B cell (primary cell): ENCODE results near the gene AMOTL1. TPM values are rescaled to one million over a fixed set of nuclear protein-coding genes. Genes with fewer than 3 reads are reported as not detected.

Experiments
- ATAC-seq: fragments of 200-7000 bp; cut with Tn5 transposase; one replicate; pipeline ENCODE4 v1.10.0; 2021; ENCODE audit warnings: low read depth, mild to moderate bottlenecking, moderate number of reproducible peaks, moderate library complexity
- CTCF ChIA-PET: fragments of 350-600 bp; sonication (Branson Sonifier 250); formaldehyde crosslinking; loops from one replicate; lab custom pipeline; 2021; ENCODE audit warnings: antibody characterized with exemption, inconsistent platforms; lab: Charles Lee
- POLR2A ChIA-PET: fragments of 350-600 bp; sonication (Branson Sonifier 250); formaldehyde crosslinking; loops from one replicate; lab custom pipeline; 2021; ENCODE audit warnings: antibody characterized with exemption; lab: Charles Lee
- DNase-seq: peaks from one replicate; pipeline ENCODE4 v3.0.0; 2013
- H2AFZ ChIP-seq: 2 replicates; pipeline ENCODE4 v1.6.1; 2012; ENCODE audit warnings: mild to moderate bottlenecking, low read depth, low read length; ENCODE audit not compliant: insufficient read depth, poor library complexity, severe bottlenecking
- H3K27ac ChIP-seq, 2 donors: 1 replicate in 1 of 2; 2 replicates in 1 of 2; pipeline ENCODE4 v1.5.1; 2012 to 2013; ENCODE audit warnings: low read length in 2 of 2, mild to moderate bottlenecking in 2 of 2, moderate library complexity in 1 of 2
- H3K27me3 ChIP-seq, 4 experiments: fragments of 200-600 bp in 1 of 4; sonication (generic) in 1 of 4; replicated peaks in 1 of 4; 1 replicate in 2 of 4; 2 replicates in 2 of 4; pipeline versions ENCODE4 v1.6.1 to v1.7.0; 2013 to 2016; ENCODE audit warnings: low read length in 3 of 4, mild to moderate bottlenecking in 2 of 4, mixed read lengths in 1 of 4, moderate library complexity in 1 of 4; ENCODE audit not compliant: insufficient read depth in 4 of 4, control insufficient read depth in 3 of 4; ENCODE audit errors: control extremely low read depth in 1 of 4
- H3K36me3 ChIP-seq, 2 experiments: replicated peaks in 1 of 2; 1 replicate in 1 of 2; 2 replicates in 1 of 2; pipeline versions ENCODE4 v1.6.1 to v1.7.1; 2013; ENCODE audit warnings: low read length in 1 of 2; ENCODE audit not compliant: insufficient read depth in 2 of 2, control insufficient read depth in 1 of 2; ENCODE audit errors: control extremely low read depth in 1 of 2, extremely low read depth in 1 of 2
- H3K4me1 ChIP-seq, 2 donors: fragments of 200-600 bp in 1 of 2; sonication (generic) in 1 of 2; 1 replicate in 1 of 2; 2 replicates in 1 of 2; pipeline versions ENCODE4 v1.5.1 to v1.6.1; 2013 to 2017; ENCODE audit warnings: low read length in 2 of 2; ENCODE audit not compliant: control insufficient read depth in 2 of 2, insufficient read depth in 2 of 2
- H3K4me2 ChIP-seq: replicated peaks from 2 replicates; pipeline ENCODE3; 2012; ENCODE audit warnings: mild to moderate bottlenecking, low read depth, low read length; ENCODE audit not compliant: poor library complexity, severe bottlenecking
- H3K4me3 ChIP-seq, 5 experiments: fragments of 200-600 bp in 1 of 5; sonication (generic) in 1 of 5; 1 replicate in 3 of 5; 2 replicates in 2 of 5; pipeline versions ENCODE4 v1.5.1 to v1.7.0; 2011 to 2016; ENCODE audit warnings: low read length in 4 of 5, mild to moderate bottlenecking in 4 of 5, low read depth in 2 of 5, control low read depth in 1 of 5, moderate library complexity in 1 of 5; ENCODE audit not compliant: insufficient read depth in 1 of 5; ENCODE audit errors: control extremely low read depth in 1 of 5, extremely low read depth in 1 of 5
- H3K79me2 ChIP-seq: fragments of 200-600 bp; sonication (generic); one replicate; pipeline ENCODE4 v1.6.0; 2016; ENCODE audit warnings: low read length; ENCODE audit not compliant: control insufficient read depth, insufficient read depth
- H3K9ac ChIP-seq: fragments of 200-600 bp; sonication (generic); 2 replicates; pipeline ENCODE4 v1.6.1; 2017; ENCODE audit warnings: mild to moderate bottlenecking, low read length, moderate library complexity
- H3K9me3 ChIP-seq, 3 donors: one replicate each; pipeline versions ENCODE4 v1.6.1 to v1.7.1; 2013; ENCODE audit warnings: low read length in 2 of 3; ENCODE audit not compliant: control insufficient read depth in 2 of 3, insufficient read depth in 1 of 3; ENCODE audit errors: control extremely low read depth in 1 of 3
- H4K20me1 ChIP-seq: 2 replicates; pipeline ENCODE4 v1.6.0; 2012; ENCODE audit warnings: mild to moderate bottlenecking, low read length; ENCODE audit not compliant: insufficient read depth, control insufficient read depth, poor library complexity, severe bottlenecking
- H3K27ac Mint-ChIP-seq: one replicate; pipeline ENCODE4 v1.8.0; 2021; ENCODE audit warnings: mixed read lengths
- H3K27me3 Mint-ChIP-seq: one replicate; pipeline ENCODE4 v1.8.0; 2021; ENCODE audit warnings: mixed read lengths
- H3K4me1 Mint-ChIP-seq: one replicate; pipeline ENCODE4 v1.8.0; 2021; ENCODE audit warnings: mixed read lengths
- H3K4me3 Mint-ChIP-seq: one replicate; pipeline ENCODE4 v1.8.0; 2021; ENCODE audit warnings: mixed read lengths
- H3K9me3 Mint-ChIP-seq: one replicate; pipeline ENCODE4 v1.8.0; 2022; ENCODE audit warnings: mixed read lengths; ENCODE audit not compliant: insufficient read depth
- CTCF ChIP-seq: fragments of 200-600 bp; IDR thresholded peaks from one replicate; pipeline ENCODE4 v1.8.0; 2022; ENCODE audit warnings: antibody characterized with exemption, mild to moderate bottlenecking
- EZH2 ChIP-seq: IDR thresholded peaks from 2 replicates; pipeline ENCODE4 v1.6.1; 2012; ENCODE audit warnings: borderline replicate concordance, low read depth, mild to moderate bottlenecking, moderate library complexity, low read length; ENCODE audit not compliant: insufficient read depth, poor library complexity, severe bottlenecking
- WGBS: methylation state at CpG from one replicate; pipeline ENCODE4 v1.1.5; 2013; ENCODE audit warnings: missing lambda C conversion rate; ENCODE audit not compliant: insufficient coverage; 5-methylcytosine and 5-hydroxymethylcytosine counted together
- intact Hi-C: fragments of 100-400 bp; cut with micrococcal nuclease; formaldehyde crosslinking; loops from one replicate; pipeline ENCODE4 v1.10.0; 2022
- polyA plus RNA-seq: library from polyadenylated mRNA; depleted of rRNA; stranded (reverse); fragments of >200 nt; gene quantifications from 2 replicates; pipeline ENCODE4 v1.2.3, GENCODE V29; 2012
- total RNA-seq, 2 donors: library from RNA; stranded (reverse); fragments of 120-200 nt in 1 of 2; gene quantifications; 1 replicate in 1 of 2; 2 replicates in 1 of 2; pipeline versions ENCODE4 v1.2.3 to v1.2.4, GENCODE V29; 2013 to 2022

The AMOTL1 gene
- total and polyA plus RNA-seq, 2 donors (not counting 1 experiment from before 2014, with no cell fraction given) = 0.04 to 0.30 TPM

DNA sequence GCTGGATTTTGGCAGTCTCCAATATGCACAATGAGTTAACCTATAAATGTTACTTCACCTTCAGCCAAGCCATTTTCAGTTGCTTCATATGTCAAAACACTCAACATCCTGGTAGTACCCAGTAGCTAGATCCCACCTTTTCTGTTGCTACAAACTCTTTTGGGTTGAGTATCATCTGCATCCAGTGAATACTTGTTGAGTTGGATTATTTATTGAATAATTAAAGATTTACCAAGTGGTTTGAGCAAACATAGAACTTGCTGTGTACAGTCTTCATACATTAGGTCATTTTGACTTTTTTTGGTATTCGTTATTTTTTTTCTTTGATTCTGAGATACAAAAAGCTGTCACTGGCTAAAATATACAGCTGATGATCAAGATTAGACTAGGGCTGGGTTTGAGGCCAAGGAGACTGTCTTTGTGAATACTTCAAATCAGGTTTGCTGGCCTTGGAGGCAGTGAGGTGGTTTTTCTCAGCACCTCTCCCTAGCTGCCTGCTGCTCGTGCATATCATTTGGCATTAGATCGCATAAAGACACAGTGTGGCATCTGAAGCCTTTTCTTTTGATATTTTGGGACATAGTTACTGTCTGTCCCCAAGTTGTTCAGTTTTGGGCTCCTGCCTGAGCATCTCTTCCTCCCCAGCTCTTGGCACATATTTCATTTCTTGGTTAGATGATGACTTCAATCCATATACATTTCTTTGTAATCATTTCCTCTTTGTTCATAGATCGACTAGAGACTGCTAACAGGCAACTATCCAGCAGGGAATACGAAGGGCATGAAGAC lies 62.8 kb downstream of the AMOTL1 start:
- H2AFZ ChIP-seq = no peak overlapping the region
- ChIA-PET CTCF (no interaction called here), POLR2A (no interaction called here)
- intact Hi-C loops = no loop called here
- no peaks in the 10 kb centered on the region for H3K36me3 ChIP-seq
- no peak overlapping the region for H3K9ac ChIP-seq
- no peaks in the 10 kb centered on the region for H3K79me2 ChIP-seq
- DNase-seq (no peak), ATAC-seq (no peak)
- H3K27me3 ChIP-seq = no peaks in the 10 kb centered on the region
- Mint-ChIP-seq H3K27me3 (no peaks in the 10 kb centered on the region), H3K9me3 (no peaks in the 10 kb centered on the region), H3K4me3 (no peak overlapping the region), H3K4me1 (no peaks in the 10 kb centered on the region), H3K27ac (no peak overlapping the region)
- no peak for TF ChIP-seq EZH2
- no peak for TF ChIP-seq CTCF
- H3K4me1 ChIP-seq = no peaks in the 10 kb centered on the region
- H3K4me2 ChIP-seq = no peak overlapping the region
- H3K9me3 ChIP-seq = no peaks in the 10 kb centered on the region
- H3K4me3 ChIP-seq = no peak overlapping the region
- H4K20me1 ChIP-seq = no peaks in the 10 kb centered on the region
- WGBS = 100% methylated on average over 3 of the region's 5 CpGs
- H3K27ac ChIP-seq = no peak overlapping the region

DNA sequence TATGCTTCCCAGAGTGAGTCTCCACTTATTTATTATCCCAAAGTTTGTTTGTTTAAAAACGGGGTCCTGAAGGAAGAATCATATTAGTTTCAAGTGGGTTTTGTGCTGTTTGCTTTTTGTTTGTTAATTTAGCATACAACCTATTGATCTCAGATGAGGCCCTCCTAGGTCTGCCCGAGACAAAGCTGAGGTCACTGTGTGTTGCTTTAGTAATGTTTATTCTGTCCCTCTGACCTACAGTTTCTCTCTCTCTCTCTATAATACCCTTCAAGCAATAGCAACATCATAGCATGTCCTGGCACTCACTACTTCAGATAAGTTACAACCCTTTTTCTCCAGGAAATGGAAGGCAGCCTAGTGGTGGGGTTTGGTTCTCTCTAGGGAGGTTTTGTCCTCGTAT lies 63.4 kb downstream of the AMOTL1 start:
- no peak overlapping the region for H2AFZ ChIP-seq
- no peak overlapping the region for H3K27ac Mint-ChIP-seq
- H3K9me3 Mint-ChIP-seq = no peaks in the 10 kb centered on the region
- no peaks in the 10 kb centered on the region for H3K4me1 ChIP-seq
- no peaks in the 10 kb centered on the region for H3K27me3 Mint-ChIP-seq
- no peaks in the 10 kb centered on the region for H3K9me3 ChIP-seq
- H3K79me2 ChIP-seq = no peaks in the 10 kb centered on the region
- WGBS = no CpG with 5 or more reads among the region's 3 CpGs
- H3K4me3 Mint-ChIP-seq = no peak overlapping the region
- no peak overlapping the region for H3K4me3 ChIP-seq
- no peaks in the 10 kb centered on the region for H4K20me1 ChIP-seq
- H3K4me2 ChIP-seq = no peak overlapping the region
- H3K27ac ChIP-seq = no peak overlapping the region
- no peak for DNase-seq
- no peaks in the 10 kb centered on the region for H3K27me3 ChIP-seq
- intact Hi-C loops = no loop called here
- ATAC-seq = no peak
- H3K9ac ChIP-seq = no peak overlapping the region
- no peaks in the 10 kb centered on the region for H3K4me1 Mint-ChIP-seq
- ChIA-PET CTCF (no interaction called here), POLR2A (no interaction called here)
- H3K36me3 ChIP-seq = no peaks in the 10 kb centered on the region
- TF ChIP-seq CTCF (no peak), EZH2 (no peak)
